Anterior cingulate cortex (tissue), 58 donors: ENCODE data around the gene PRDM12.

Experiments used
- DNase-seq, 58 donors: peaks; one replicate each; lab custom pipeline; 2025; lab: John Stamatoyannopoulos, UW

The PRDM12 gene

DNA sequence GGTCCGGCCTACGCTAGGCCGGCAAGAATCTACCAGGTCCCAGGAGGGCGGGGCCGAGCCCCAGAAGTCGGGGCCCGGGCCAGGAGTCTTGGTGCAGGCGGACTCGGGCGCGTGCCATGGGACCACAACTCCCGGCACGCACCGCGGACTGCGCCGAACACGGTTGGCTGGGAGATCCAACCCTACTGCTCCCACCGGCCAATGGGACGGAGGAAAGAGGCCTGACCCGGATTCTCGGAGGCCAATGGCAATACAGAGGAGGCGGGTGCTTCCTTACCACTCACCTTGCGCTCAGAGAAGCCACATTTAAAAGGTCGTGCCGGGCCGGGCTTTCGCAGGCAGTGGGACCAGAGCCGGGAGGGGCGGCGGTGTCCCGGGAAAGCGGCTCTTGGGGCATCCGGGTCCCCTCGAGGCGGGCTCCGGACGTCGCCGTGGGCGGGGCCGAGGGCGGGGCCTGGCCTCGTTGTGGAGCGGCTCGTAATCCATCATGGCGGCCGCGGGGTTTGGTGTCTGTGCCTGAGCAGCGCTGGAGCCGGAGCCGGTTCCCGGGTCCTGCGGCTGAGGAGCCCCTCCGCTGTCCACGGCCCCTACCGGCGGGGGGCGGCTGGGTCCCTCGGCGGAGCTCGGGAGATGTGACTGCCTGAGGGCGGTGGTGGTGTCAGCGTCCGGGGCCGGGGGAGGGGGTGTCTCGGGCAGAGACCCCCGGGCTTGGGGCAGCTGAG is 48.3 kb downstream of the PRDM12 start:
- peak; percentile 91 to 99 (median 97) for DNase-seq

DNA sequence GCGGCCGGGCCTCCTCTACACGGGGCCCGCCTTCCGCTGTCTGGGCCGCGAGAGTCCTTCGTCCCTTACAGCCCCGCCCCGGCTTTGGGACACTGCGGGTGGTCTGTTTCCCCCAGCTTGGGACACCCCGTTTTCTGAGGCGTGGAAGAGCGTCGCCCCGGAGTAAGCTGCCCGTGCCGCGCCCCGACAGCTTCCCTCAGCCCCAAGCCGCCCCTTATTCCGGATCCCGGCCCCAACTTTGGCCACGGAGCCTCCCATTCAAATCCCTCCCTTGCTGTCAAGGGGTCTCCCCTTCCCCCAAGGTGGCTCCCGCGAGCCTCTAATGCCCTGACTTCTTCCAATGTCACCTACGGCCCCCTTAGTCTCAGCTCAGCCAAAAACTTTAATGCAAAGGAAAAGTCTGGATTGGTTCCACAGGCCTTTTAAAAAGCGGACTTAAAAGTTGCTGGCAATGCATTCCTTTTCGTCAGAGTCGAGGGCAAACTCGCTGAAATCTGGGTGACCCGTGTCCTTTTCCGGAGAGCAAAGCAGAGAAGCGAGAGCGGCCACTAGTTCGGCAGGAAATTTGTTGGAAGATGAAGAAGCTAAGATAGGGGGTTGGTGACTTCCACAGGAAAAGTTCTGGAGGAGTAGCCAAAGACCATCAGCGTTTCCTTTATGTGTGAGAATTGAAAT is 49.0 kb downstream of the PRDM12 start:
- DNase-seq: peak in 8 of 58 donors; percentile 3 to 53 (median 15)

DNA sequence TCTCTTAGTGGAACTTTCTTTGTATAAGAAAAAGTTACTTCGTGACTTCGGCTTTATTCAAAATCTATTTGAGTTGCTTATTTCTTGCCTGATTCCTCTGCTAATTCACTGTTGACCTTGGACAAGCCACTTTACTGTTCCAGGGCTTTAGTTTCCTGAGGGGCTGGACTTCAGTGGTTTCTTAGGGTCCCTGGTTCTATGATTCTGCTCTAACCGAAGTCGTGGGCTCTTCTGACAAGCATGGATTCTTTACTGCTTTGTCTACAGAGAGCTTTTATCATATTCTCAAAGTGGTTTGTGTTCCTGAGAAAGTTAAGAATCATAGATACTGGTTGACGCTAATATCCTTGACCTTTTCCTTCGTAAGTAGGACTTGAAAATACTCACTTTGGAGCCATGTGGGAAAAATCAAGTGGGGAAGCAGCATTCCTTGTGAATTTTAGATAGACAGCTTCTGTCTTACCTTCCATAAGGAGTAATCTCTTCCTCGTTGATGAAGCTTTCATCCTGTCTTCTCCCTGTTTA is 50.3 kb downstream of the PRDM12 start:
- DNase-seq: no peak

DNA sequence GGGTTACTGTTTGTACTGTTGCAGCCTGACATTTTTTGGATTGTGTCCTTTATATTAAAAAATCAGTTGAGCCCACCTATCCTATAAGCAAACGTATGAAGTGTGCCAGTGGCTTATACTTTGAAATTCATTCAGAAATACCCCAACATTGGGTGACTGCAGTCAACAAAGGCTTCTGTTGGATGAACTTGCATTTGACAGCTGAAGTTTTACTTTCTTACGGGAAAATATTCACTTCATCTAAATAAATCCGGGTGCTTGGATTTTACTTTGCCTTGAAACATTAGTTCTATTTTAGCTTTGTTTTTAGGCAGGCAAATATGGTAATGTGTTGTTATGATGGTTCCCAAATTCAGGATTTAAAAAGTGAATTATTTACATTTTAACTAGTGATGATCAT is 50.9 kb downstream of the PRDM12 start:
- DNase-seq: no peak

DNA sequence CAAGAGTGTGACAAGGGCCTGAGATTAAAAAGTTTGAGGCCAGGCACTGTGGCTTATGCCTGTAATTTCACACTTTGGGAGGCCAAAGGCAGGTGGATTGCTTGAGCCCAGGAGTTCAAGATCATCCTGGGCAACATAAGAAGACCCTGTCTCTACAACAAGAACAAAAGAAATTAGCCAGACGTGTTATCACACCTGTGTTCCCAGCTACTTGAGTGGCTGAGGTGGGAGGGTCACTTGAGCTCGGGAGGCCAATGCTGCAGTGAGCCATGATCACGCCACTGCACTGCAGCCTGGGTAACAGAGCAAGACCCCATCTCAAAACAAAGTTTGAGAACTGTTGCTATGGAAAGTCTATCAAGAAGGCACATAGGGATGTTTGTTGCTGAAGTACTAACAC is 54.2 kb downstream of the PRDM12 start:
- no peak for DNase-seq

DNA sequence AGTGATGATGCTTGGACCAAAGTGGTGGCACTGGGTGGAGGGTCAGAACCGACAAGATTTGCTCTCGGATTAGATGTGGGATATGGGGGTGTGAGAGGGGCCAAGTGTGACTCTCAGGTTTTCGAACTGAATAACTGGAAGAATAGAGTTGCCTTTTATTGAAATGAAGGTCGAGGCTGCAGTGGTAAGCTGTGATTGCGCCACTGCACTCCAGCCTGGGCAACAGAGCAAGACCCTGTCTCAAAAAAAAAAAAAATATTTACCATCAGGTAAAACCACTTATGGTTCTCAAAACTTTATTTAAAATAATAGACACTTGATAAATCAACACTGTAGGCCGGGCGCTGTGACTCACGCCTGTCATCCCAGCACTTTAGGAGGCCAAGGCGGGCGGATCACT is 56.4 kb downstream of the PRDM12 start:
- no peak for DNase-seq

DNA sequence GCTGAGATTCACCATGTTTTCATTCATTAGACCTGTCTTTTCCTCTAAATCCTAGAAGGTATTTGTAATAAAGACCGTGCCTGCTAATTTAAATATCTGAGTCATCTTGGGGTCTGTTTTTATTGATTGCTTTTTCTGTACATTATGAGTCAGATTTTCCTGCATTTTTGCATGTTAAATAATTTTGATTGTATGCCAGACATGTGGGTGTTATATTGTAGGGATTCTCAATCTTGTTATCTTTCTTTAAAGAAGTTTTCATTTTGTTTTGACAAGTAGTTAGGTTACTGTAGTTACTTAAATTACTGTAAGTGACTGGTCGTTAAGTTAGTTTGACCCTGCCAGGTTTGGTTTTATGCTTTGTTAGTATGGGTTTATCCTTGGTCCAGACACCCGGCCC is 64.3 kb downstream of the PRDM12 start:
- DNase-seq: no peak

DNA sequence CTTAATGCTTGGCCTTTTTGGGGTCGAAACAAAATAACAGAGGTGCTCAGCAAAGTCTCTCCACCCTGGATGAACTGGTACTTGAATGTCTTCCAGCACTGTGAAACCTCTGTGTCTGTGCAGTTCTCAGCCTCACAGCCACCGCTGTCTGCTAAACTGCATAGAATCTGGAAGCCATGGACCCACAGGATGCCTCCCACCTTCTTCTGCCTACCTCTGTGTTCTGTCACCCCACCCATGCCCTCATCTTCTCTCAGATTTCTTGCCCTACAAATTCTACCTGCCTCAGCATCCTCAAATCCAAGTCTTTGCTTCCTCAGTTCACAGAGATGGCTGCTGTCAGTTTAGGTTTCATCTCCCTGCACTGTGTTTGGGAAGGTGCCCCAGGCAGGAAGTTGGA is 64.8 kb downstream of the PRDM12 start:
- DNase-seq: no peak

DNA sequence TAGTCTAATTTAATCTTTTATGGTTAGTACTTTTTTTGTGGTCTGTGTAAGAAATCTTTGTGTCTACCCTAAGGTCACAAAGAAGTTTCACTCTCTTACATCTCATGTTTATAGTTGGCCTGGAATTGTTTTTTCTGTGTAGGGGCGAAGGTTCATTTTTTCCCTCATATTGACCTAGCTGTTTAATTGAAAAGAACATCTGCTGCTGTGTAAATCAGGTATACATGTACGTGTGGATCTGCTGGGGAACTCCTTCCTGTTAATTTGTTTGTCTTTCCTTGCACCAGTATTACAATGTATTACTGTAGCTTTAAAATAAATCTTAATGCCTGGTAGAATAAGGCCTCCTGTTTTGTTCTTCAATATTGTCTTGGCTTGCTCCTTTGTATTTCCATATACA is 67.0 kb downstream of the PRDM12 start:
- no peak for DNase-seq

DNA sequence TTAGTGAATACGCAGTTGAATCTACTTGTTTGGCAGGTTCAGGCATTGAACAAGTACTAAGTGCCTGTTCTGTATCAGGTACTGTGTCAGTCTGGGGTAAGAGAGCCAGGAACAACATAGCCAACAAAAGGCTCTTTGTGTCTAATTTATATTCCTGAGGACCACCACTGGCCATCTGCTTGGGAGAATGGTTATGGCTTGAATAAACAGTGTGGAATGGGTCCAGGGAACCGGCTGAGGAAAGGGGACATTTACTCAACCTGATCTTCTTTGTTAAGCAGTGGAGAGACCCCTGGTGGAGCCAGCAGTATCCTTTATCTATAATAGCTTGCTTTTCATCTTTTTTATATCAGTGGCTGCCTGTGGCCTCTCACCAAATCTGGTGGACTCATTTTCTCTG is 67.7 kb downstream of the PRDM12 start:
- no peak for DNase-seq
